ENCODE data around the gene CENPM.

Gene CENPM

GRCh38 chr22:41975299-41976069 is 28.5 kb upstream of the CENPM start:
- peaks cover 13% of the 10 kb centered on the region for H3K4me1 ChIP-seq (ENCODE audit: insufficient read depth, low read length)
- H4K20me1 ChIP-seq (ENCODE audit: insufficient read depth, low read length): peaks cover 20% of the 10 kb centered on the region
- ATAC-seq (ENCODE audit: insufficient read depth, low read depth): no peak
- peak; percentile 51 for TF ChIP-seq EZH2 (IDR thresholded peaks at IDR 0.05; ENCODE audit: borderline replicate concordance, low read depth, low read length, severe bottlenecking)
- TF ChIP-seq CTCF (IDR thresholded peaks at IDR 0.05; ENCODE audit: borderline replicate concordance, extremely low read depth, low read length, poor library complexity, severe bottlenecking): no peak
- no peak for DNase-seq
- no peak overlapping the region for H3K27ac ChIP-seq (ENCODE audit: low read length)
- no peak overlapping the region for H3K9ac ChIP-seq (ENCODE audit: low read depth, low read length)
- peaks cover 39% of the 10 kb centered on the region for H3K27me3 ChIP-seq (ENCODE audit: insufficient read depth, low read length, poor library complexity)
- no peak overlapping the region for H2AFZ ChIP-seq (ENCODE audit: low read depth, low read length)
- H3K9me3 ChIP-seq (ENCODE audit: insufficient read depth, low read length, severe bottlenecking): no peaks in the 10 kb centered on the region
- H3K79me2 ChIP-seq (ENCODE audit: insufficient read depth, low read length): no peaks in the 10 kb centered on the region
- H3K4me3 ChIP-seq (ENCODE audit: low read depth in 1 of 2, low read length in 2 of 2): no peak overlapping the region
- H3K4me2 ChIP-seq (ENCODE audit: insufficient read depth, low read length): no peak overlapping the region
- H3K36me3 ChIP-seq (ENCODE audit: insufficient read depth, low read length): no peaks in the 10 kb centered on the region

- DNase-seq: no peak
- no peak overlapping the region for H3K4me2 ChIP-seq (ENCODE audit: insufficient read depth, low read length)
- no peak for ATAC-seq (ENCODE audit: insufficient read depth, low read depth)
- no peak for TF ChIP-seq CTCF (IDR thresholded peaks at IDR 0.05; ENCODE audit: borderline replicate concordance, extremely low read depth, low read length, poor library complexity, severe bottlenecking)
- no peak for TF ChIP-seq EZH2 (IDR thresholded peaks at IDR 0.05; ENCODE audit: borderline replicate concordance, low read depth, low read length, severe bottlenecking)
- peaks cover 13% of the 10 kb centered on the region for H3K4me1 ChIP-seq (ENCODE audit: insufficient read depth, low read length)
- no peaks in the 10 kb centered on the region for H3K9me3 ChIP-seq (ENCODE audit: insufficient read depth, low read length, severe bottlenecking)
- H3K9ac ChIP-seq (ENCODE audit: low read depth, low read length): no peak overlapping the region
- H2AFZ ChIP-seq (ENCODE audit: low read depth, low read length): no peak overlapping the region
- no peaks in the 10 kb centered on the region for H3K79me2 ChIP-seq (ENCODE audit: insufficient read depth, low read length)
- no peak overlapping the region for H3K4me3 ChIP-seq (ENCODE audit: low read depth in 1 of 2, low read length in 2 of 2)
- no peak overlapping the region for H3K27ac ChIP-seq (ENCODE audit: low read length)
- H3K36me3 ChIP-seq (ENCODE audit: insufficient read depth, low read length): no peaks in the 10 kb centered on the region
- peaks cover 20% of the 10 kb centered on the region for H4K20me1 ChIP-seq (ENCODE audit: insufficient read depth, low read length)
- peaks cover 39% of the 10 kb centered on the region for H3K27me3 ChIP-seq (ENCODE audit: insufficient read depth, low read length, poor library complexity)
Observed at GRCh38 chr22:41974691-41975290, 27.8 kb upstream of the CENPM start.

- H3K36me3 ChIP-seq (ENCODE audit: insufficient read depth, low read length): no peaks in the 10 kb centered on the region
- peaks cover 5% of the 10 kb centered on the region for H3K4me1 ChIP-seq (ENCODE audit: insufficient read depth, low read length)
- DNase-seq (no peak), ATAC-seq (ENCODE audit: insufficient read depth, low read depth) (no peak)
- no peak for TF ChIP-seq CTCF (IDR thresholded peaks at IDR 0.05; ENCODE audit: borderline replicate concordance, extremely low read depth, low read length, poor library complexity, severe bottlenecking)
- TF ChIP-seq EZH2 (IDR thresholded peaks at IDR 0.05; ENCODE audit: borderline replicate concordance, low read depth, low read length, severe bottlenecking): no peak
- no peak overlapping the region for H2AFZ ChIP-seq (ENCODE audit: low read depth, low read length)
- H3K4me2 ChIP-seq (ENCODE audit: insufficient read depth, low read length): no peak overlapping the region
- no peak overlapping the region for H3K27ac ChIP-seq (ENCODE audit: low read length)
- H3K27me3 ChIP-seq (ENCODE audit: insufficient read depth, low read length, poor library complexity): peaks cover 17% of the 10 kb centered on the region
- peaks cover 11% of the 10 kb centered on the region for H4K20me1 ChIP-seq (ENCODE audit: insufficient read depth, low read length)
- H3K79me2 ChIP-seq (ENCODE audit: insufficient read depth, low read length): no peaks in the 10 kb centered on the region
- no peaks in the 10 kb centered on the region for H3K9me3 ChIP-seq (ENCODE audit: insufficient read depth, low read length, severe bottlenecking)
- no peak overlapping the region for H3K4me3 ChIP-seq (ENCODE audit: low read depth in 1 of 2, low read length in 2 of 2)
- H3K9ac ChIP-seq (ENCODE audit: low read depth, low read length): no peak overlapping the region
Observed at GRCh38 chr22:41971431-41971830, 24.5 kb upstream of the CENPM start.
